Measurements from ENCODE around the gene MYL6. TPM values are rescaled to one million over a fixed set of nuclear protein-coding genes. Genes with fewer than 3 reads are reported as not detected.

Gene MYL6
- total RNA-seq, 1 experiment from 2014 or later = 1,181 TPM

DNA sequence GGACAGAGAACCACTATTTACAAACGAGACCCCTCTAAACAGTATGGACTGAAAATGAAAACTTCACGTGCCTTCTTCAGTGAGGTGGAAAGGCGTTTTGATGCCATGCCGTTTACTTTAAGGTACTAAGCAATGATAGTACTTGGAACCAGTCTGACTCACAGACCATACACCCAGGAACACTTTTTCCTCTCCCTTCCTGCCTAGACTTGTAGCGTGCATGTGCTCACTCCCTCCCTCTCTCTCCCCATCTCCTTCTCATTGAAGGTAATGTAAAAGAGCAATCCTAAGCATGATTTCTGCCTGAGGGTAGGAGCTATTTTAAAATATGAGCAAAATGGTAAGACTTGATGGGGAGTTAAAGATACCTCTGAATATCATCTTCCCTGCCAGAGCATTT lies 47.6 kb upstream of the MYL6 start:
- WGBS (ENCODE audit: extremely low coverage, insufficient read length, low lambda C conversion rate) = no CpG with 5 or more reads among the region's 5 CpGs
- no peak overlapping the region for H3K23ac ChIP-seq (ENCODE audit: insufficient read length, low read depth, low read length)
- H3K79me2 ChIP-seq (ENCODE audit: insufficient read depth, low read length) = peaks cover 9% of the 10 kb centered on the region; the same call in 1 of the 2 replicates
- H3K4me2 ChIP-seq (ENCODE audit: insufficient read depth, insufficient read length, low read length) = no peak overlapping the region
- no peaks in the 10 kb centered on the region for H3K9me3 ChIP-seq (ENCODE audit: control insufficient read depth, low read depth, low read length)
- no peak overlapping the region for H3T11ph ChIP-seq (ENCODE audit: low read length)
- H3K79me1 ChIP-seq (ENCODE audit: insufficient read depth, low read depth, low read length, poor library complexity, severe bottlenecking) = no peaks in the 10 kb centered on the region
- H2BK120ac ChIP-seq (ENCODE audit: low read depth, low read length, poor library complexity, severe bottlenecking) = no peak overlapping the region
- DNase-seq = no peak
- Mint-ChIP-seq H3K27ac (no peak overlapping the region), H3K9me3 (no peaks in the 10 kb centered on the region; a peak in 1 of 5 replicates), H3K4me1 (peaks cover 13 to 18% of the 10 kb centered on the region in 2 experiments), H3K36me3 (ENCODE audit: insufficient read depth in 1 of 3, low read depth in 3 of 3) (peaks cover 66 to 87% (median 78%) of the 10 kb centered on the region in 3 experiments), H3K27me3 (ENCODE audit: low read depth) (no peaks in the 10 kb centered on the region; the same call in 1 of the 2 replicates), H3K4me3 (no peak overlapping the region)
- H3K27ac ChIP-seq (ENCODE audit: insufficient read length, low read depth, low read length) = no peak overlapping the region
- H3K14ac ChIP-seq (ENCODE audit: insufficient read depth, low read length) = no peak overlapping the region
- H2BK12ac ChIP-seq (ENCODE audit: insufficient read length, low read depth, low read length) = no peak overlapping the region
- H4K5ac ChIP-seq (ENCODE audit: insufficient read length, low read depth, low read length) = no peak overlapping the region
- H4K20me1 ChIP-seq (ENCODE audit: control insufficient read depth, insufficient read depth, insufficient read length) = no peaks in the 10 kb centered on the region
- no peak overlapping the region for H4K91ac ChIP-seq (ENCODE audit: insufficient read length, low read depth, low read length)
- no peak overlapping the region for H2BK20ac ChIP-seq (ENCODE audit: low read depth, low read length, poor library complexity, severe bottlenecking)
- no peak overlapping the region for H3K9ac ChIP-seq (ENCODE audit: extremely low read depth, insufficient read length, low read length)
- no peak overlapping the region for H4K8ac ChIP-seq (replicated peaks; ENCODE audit: insufficient read length, low read depth, low read length)
- no peak overlapping the region for H2BK5ac ChIP-seq (ENCODE audit: insufficient read length, low read length)
- no peaks in the 10 kb centered on the region for H3K27me3 ChIP-seq (ENCODE audit: insufficient read depth, low read length)
- no peak overlapping the region for H3K4ac ChIP-seq (ENCODE audit: low read depth, low read length)
- no peak overlapping the region for H3K56ac ChIP-seq (ENCODE audit: insufficient read length, low read depth, low read length)
- no peak overlapping the region for H2BK15ac ChIP-seq (ENCODE audit: low read depth, low read length)
- H3K4me1 ChIP-seq (ENCODE audit: insufficient read depth, low read length) = peaks cover 6% of the 10 kb centered on the region; the same call in 1 of the 2 replicates
- H3K23me2 ChIP-seq (ENCODE audit: insufficient read length, low read depth, low read length, poor library complexity, severe bottlenecking) = peaks cover 1% of the 10 kb centered on the region
- TF ChIP-seq CTCF (conservative IDR thresholded peaks at IDR 0.05) = no peak
- H2AFZ ChIP-seq (ENCODE audit: low read length) = no peak overlapping the region
- no peak overlapping the region for H2AK5ac ChIP-seq (ENCODE audit: insufficient read length, low read length)
- H3K18ac ChIP-seq (ENCODE audit: insufficient read length, low read depth, low read length) = no peak overlapping the region
